Dedifferentiated amniotic fluid mesenchymal stem cell (primary cell): ENCODE measurements around the gene CFAP221.

Source experiments
- DNase-seq: peaks from one replicate; pipeline ENCODE4 v3.0.0-alpha.2; 2016; ENCODE audit errors: extremely low spot score

The CFAP221 gene

GRCh38 chr2:119698246-119698645 lies 154.0 kb downstream of the CFAP221 start:
- no peak for DNase-seq

DNA sequence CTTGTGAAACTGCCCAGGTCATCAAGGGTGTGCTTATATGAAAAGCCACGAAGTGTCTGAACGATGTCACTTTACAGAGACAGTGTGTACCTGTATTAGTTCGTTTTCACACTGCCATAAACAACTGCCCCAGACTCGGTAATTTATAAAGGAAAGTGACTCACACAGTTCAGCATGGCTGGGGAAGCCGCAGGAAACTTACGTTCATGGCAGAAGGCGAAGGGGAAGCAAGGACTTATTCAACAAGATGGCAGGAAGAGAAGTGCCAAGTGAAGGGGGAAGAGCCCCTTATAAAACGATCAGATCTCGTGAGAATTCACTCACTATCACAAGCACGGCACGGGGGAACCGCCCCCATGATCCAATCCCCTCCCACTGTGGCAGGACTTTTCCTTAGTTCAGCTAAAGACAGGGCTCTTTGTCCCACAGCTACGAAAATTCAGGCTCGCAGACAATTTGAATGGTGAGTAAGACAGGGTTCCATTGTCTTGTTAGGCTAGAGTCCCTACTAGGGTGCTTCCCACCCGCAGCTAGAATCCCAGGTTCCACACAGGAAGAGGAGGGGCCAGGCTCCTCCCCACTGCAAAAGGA lies 154.9 kb downstream of the CFAP221 start:
- no peak for DNase-seq

- DNase-seq: no peak
These were observed 156.6 kb downstream of the CFAP221 start for GRCh38 chr2:119700866-119701265.

- DNase-seq: no peak
These were observed 157.1 kb downstream of the CFAP221 start for GRCh38 chr2:119701352-119701751.

GRCh38 chr2:119702203-119702917 lies 158.1 kb downstream of the CFAP221 start:
- no peak for DNase-seq

DNA sequence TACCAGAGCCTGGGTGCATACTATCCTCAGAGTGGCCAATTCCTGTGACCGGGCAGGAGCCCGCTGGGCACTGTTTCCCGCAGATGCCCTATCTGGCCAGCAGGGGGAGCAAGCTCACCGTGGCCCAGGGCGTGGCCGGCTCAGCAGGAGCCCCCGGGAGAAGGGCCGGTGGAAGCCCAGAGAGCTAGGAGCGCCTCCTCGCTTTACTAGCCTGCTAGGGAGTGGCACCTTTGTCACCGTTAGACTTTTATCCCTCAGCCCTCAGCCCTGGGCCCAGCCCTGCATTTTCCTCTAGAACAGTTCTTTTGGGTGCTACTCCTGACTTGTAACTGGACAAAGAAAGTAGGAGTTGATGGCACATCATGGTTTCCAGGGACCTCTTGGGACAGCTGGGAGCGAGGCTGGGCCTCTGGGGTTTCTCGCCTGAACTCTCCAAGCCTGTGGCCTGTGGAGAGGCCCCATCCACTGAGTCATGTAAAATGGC lies 158.7 kb downstream of the CFAP221 start:
- peak; percentile 29 for DNase-seq

DNA sequence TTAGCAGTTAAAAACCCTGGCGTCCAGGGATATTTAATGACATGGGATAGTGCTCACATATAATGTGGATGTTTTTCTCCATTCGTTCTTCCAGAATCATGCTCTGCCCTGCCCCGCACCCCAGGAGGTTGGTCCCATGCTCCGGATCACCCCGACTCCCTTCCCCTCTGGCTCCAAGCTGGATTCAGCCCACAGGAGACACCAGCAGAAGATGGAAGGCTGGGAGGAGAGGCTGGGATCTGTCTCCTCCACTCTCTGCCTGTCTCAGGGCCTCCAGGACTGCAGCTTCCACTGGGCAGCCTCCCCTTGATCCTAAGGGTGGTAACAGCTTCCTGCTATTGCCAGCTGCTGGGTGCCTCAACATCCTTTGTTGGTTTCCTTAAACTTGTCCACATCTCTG lies 159.3 kb downstream of the CFAP221 start:
- DNase-seq: no peak

GRCh38 chr2:119704670-119705120 lies 160.4 kb downstream of the CFAP221 start:
- DNase-seq: no peak

DNA sequence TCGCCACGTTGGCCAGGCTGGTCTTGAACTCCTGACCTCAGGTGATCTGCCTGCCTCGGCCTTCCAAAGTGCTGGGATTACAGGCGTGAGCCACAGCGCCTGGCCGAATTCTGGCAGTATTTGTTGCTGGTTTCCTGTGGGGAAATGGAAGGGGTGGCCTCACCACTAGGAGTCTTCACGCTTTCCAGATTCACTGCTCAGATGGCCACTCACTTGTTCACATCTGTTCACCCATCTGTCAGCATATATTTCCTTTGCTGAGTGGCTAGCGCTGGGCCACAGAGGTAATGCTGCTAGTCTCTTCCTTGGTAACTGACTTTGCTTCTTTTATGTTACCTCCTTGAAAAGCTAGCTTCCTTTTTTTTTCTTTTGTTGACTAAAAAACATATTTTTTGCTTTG lies 162.0 kb downstream of the CFAP221 start:
- no peak for DNase-seq
